Neuronal stem cell (in vitro differentiated cells): ENCODE data around the gene TOM1L2.

Experiments
- DNase-seq: peaks from one replicate; pipeline ENCODE4 v3.0.0-alpha.2; 2013; ENCODE audit warnings: low spot score
- H2AFZ ChIP-seq: one replicate; pipeline ENCODE4 v1.6.1; 2013; ENCODE audit warnings: mild to moderate bottlenecking, low read length, inconsistent platforms
- H2AK5ac ChIP-seq: 2 replicates; pipeline ENCODE4 v1.6.1; 2013; ENCODE audit warnings: low read depth, mild to moderate bottlenecking, inconsistent platforms, low read length, moderate library complexity, mixed read lengths
- H2BK120ac ChIP-seq: 2 replicates; pipeline ENCODE4 v1.6.1; 2013; ENCODE audit warnings: low read depth, mild to moderate bottlenecking, inconsistent platforms, low read length, moderate library complexity, mixed read lengths
- H2BK12ac ChIP-seq: one replicate; pipeline ENCODE4 v1.6.1; 2013; ENCODE audit warnings: low read length, inconsistent platforms
- H2BK15ac ChIP-seq: 2 replicates; pipeline ENCODE4 v1.6.1; 2013; ENCODE audit warnings: mild to moderate bottlenecking, low read length, inconsistent platforms, mixed read lengths
- H2BK5ac ChIP-seq: one replicate; pipeline ENCODE4 v1.6.1; 2013; ENCODE audit warnings: inconsistent platforms, mild to moderate bottlenecking, low read length, moderate library complexity
- H3K14ac ChIP-seq: one replicate; pipeline ENCODE4 v1.6.1; 2013; ENCODE audit warnings: low read length, inconsistent platforms
- H3K18ac ChIP-seq: 2 replicates; pipeline ENCODE4 v1.6.1; 2013; ENCODE audit warnings: low read length, inconsistent platforms
- H3K23ac ChIP-seq: 2 replicates; pipeline ENCODE4 v1.6.1; 2013; ENCODE audit warnings: low read depth, mild to moderate bottlenecking, mixed read lengths, low read length, inconsistent platforms; ENCODE audit not compliant: poor library complexity
- H3K27ac ChIP-seq: replicated peaks from 3 replicates; pipeline ENCODE4 v1.5.1; 2013; ENCODE audit warnings: low read length, inconsistent platforms
- H3K27me3 ChIP-seq, 3 experiments: 2 replicates each; pipeline ENCODE4 v1.6.1; 2013; ENCODE audit warnings: low read length in 3 of 3, mild to moderate bottlenecking in 2 of 3, inconsistent platforms in 1 of 3, low read depth in 1 of 3, mixed read lengths in 1 of 3, moderate library complexity in 1 of 3; ENCODE audit not compliant: control insufficient read depth in 3 of 3, insufficient read depth in 3 of 3
- H3K36me3 ChIP-seq, 2 donors: replicated peaks in 1 of 2; 2 replicates each; pipeline ENCODE4 v1.6.1; 2013; ENCODE audit warnings: low read length in 2 of 2; ENCODE audit not compliant: control insufficient read depth in 2 of 2, insufficient read depth in 2 of 2
- H3K4ac ChIP-seq: 2 replicates; pipeline ENCODE4 v1.6.1; 2013; ENCODE audit warnings: inconsistent platforms, mild to moderate bottlenecking, low read length, moderate library complexity
- H3K4me1 ChIP-seq, 2 donors: 1 replicate in 1 of 2; 2 replicates in 1 of 2; pipeline ENCODE4 v1.6.1; 2013; ENCODE audit warnings: low read length in 2 of 2, low read depth in 1 of 2; ENCODE audit not compliant: control insufficient read depth in 2 of 2, insufficient read depth in 1 of 2
- H3K4me2 ChIP-seq: one replicate; pipeline ENCODE4 v1.6.1; 2013; ENCODE audit warnings: mild to moderate bottlenecking, low read length, inconsistent platforms; ENCODE audit not compliant: insufficient read depth, poor library complexity, severe bottlenecking
- H3K4me3 ChIP-seq, 2 donors: 2 replicates each; pipeline ENCODE4 v1.5.1; 2013; ENCODE audit warnings: low read length in 2 of 2, mild to moderate bottlenecking in 2 of 2, inconsistent platforms in 1 of 2, moderate library complexity in 1 of 2
- H3K79me1 ChIP-seq: one replicate; pipeline ENCODE4 v1.6.1; 2013; ENCODE audit warnings: low read depth, mild to moderate bottlenecking, inconsistent platforms, low read length, moderate library complexity
- H3K9ac ChIP-seq: one replicate; pipeline ENCODE4 v1.6.1; 2013; ENCODE audit warnings: mild to moderate bottlenecking, low read depth, low read length, inconsistent platforms; ENCODE audit not compliant: poor library complexity
- H3K9me3 ChIP-seq, 2 donors: replicated peaks in 1 of 2; 2 replicates each; pipeline versions ENCODE3 to v1.6.1; 2013; ENCODE audit warnings: low read length in 2 of 2, mild to moderate bottlenecking in 2 of 2, inconsistent platforms in 1 of 2, low read depth in 1 of 2, mixed read lengths in 1 of 2, moderate library complexity in 1 of 2; ENCODE audit not compliant: control insufficient read depth in 2 of 2, insufficient read depth in 1 of 2
- H4K8ac ChIP-seq: one replicate; pipeline ENCODE4 v1.6.1; 2013; ENCODE audit warnings: low read depth, mild to moderate bottlenecking, inconsistent platforms, low read length, moderate library complexity
- H4K91ac ChIP-seq: one replicate; pipeline ENCODE4 v1.6.1; 2013; ENCODE audit warnings: low read length, low read depth, mild to moderate bottlenecking, inconsistent platforms; ENCODE audit not compliant: poor library complexity
- WGBS, 2 donors: extraction: QIAGEN DNeasy Blood & Tissue Kit; methylation state at CpG; one replicate each; pipeline ENCODE4 v1.1.7; 2013; ENCODE audit warnings: missing lambda C conversion rate in 2 of 2, mixed read lengths in 1 of 2; ENCODE audit not compliant: insufficient read length in 2 of 2, insufficient replicate concordance in 1 of 2; ENCODE audit errors: extremely low coverage in 2 of 2; 5-methylcytosine and 5-hydroxymethylcytosine counted together

Gene TOM1L2

GRCh38 chr17:17823433-17824118 is 148.6 kb downstream of the TOM1L2 start:
- DNase-seq, result peak; percentile 89
- H3K4ac ChIP-seq, result peak overlapping the region; percentile 54
- peaks cover 35 to 57% of the 10 kb centered on the region in 2 donors for H3K4me1 ChIP-seq
- peak overlapping the region; percentile 53 for H2BK12ac ChIP-seq
- H2BK5ac ChIP-seq, result peak overlapping the region; percentile 93
- no CpG with 5 or more reads among the region's 69 CpGs for WGBS, 2 donors
- H3K4me2 ChIP-seq, result peak overlapping the region; percentile 89
- H3K27me3 ChIP-seq, result no peaks in the 10 kb centered on the region
- peak overlapping the region; percentile 87 for H2AK5ac ChIP-seq
- peak overlapping the region; percentile 75 for H2BK120ac ChIP-seq
- peak overlapping the region; percentile 76 for H2BK15ac ChIP-seq
- H3K36me3 ChIP-seq, result peaks cover 18 to 23% of the 10 kb centered on the region in 2 donors
- peak overlapping the region; percentile 43 for H3K14ac ChIP-seq
- peak overlapping the region; percentile 95 for H3K18ac ChIP-seq
- peak overlapping the region; percentile 60 for H4K91ac ChIP-seq
- H2AFZ ChIP-seq, result peak overlapping the region; percentile 78
- peaks cover 34% of the 10 kb centered on the region for H3K79me1 ChIP-seq
- H4K8ac ChIP-seq, result no peak overlapping the region
- H3K23ac ChIP-seq, result peak overlapping the region; percentile 11
- peak overlapping the region; percentile 44 for H3K9ac ChIP-seq
- H3K4me3 ChIP-seq, result peak overlapping the region; percentile 54 to 75
- peak overlapping the region; percentile 68 for H3K27ac ChIP-seq
- H3K9me3 ChIP-seq, result no peaks in the 10 kb centered on the region

GRCh38 chr17:17822616-17823015 is 149.6 kb downstream of the TOM1L2 start:
- Histone ChIP-seq H3K14ac (no peak overlapping the region), H2BK5ac (peak overlapping the region; percentile 93), H3K36me3 (peaks cover 25 to 31% of the 10 kb centered on the region in 2 donors), H4K8ac (no peak overlapping the region), H3K27me3 (no peaks in the 10 kb centered on the region), H2BK15ac (peak overlapping the region; percentile 23), H2AFZ (no peak overlapping the region), H3K9ac (no peak overlapping the region), H3K18ac (peak overlapping the region; percentile 93), H3K4ac (no peak overlapping the region), H3K23ac (no peak overlapping the region), H3K27ac (no peak overlapping the region), H3K79me1 (peaks cover 30% of the 10 kb centered on the region), H2AK5ac (peak overlapping the region; percentile 31), H3K4me3 (peak overlapping the region in 1 of 2 donors; percentile 54), H2BK12ac (peak overlapping the region; percentile 12), H2BK120ac (peak overlapping the region; percentile 0), H3K4me2 (peak overlapping the region; percentile 89), H3K9me3 (no peaks in the 10 kb centered on the region), H3K4me1 (peaks cover 40 to 59% of the 10 kb centered on the region in 2 donors), H4K91ac (no peak overlapping the region)
- DNase-seq, result no peak
- WGBS, 2 donors, result no CpG with 5 or more reads among the region's 3 CpGs

DNA sequence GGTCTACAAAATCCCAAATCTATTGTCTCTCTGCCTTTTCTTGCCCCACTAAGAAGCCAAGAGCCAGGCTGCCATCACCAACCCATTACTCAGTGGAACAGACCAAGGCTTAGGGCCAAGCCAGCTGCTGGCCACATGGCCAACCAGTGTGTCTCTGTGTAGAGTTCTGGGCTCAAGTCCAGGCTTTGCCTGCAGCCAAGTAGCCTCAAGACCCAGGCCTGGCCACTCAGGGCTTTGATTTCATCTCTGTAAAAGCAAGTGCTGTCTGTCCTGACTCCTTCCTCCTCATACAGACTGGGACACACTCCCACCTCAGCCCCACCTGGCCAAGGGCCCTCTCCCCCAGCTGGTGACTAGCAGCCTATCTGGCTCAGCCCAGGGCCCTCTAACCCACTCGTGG is 150.0 kb downstream of the TOM1L2 start:
- Histone ChIP-seq H4K91ac (no peak overlapping the region), H3K27me3 (no peaks in the 10 kb centered on the region), H3K4me1 (peaks cover 40 to 61% of the 10 kb centered on the region in 2 donors), H3K9me3 (no peaks in the 10 kb centered on the region), H2AFZ (no peak overlapping the region), H3K4me2 (no peak overlapping the region), H3K4ac (no peak overlapping the region), H3K4me3 (no peak overlapping the region), H2BK12ac (no peak overlapping the region), H3K18ac (peak overlapping the region; percentile 0), H2BK15ac (no peak overlapping the region), H4K8ac (no peak overlapping the region), H3K79me1 (peaks cover 27% of the 10 kb centered on the region), H3K14ac (no peak overlapping the region), H2AK5ac (peak overlapping the region; percentile 31), H2BK120ac (peak overlapping the region; percentile 0), H3K23ac (no peak overlapping the region), H2BK5ac (peak overlapping the region; percentile 93), H3K27ac (no peak overlapping the region), H3K36me3 (peaks cover 30 to 34% of the 10 kb centered on the region in 2 donors), H3K9ac (no peak overlapping the region)
- no peak for DNase-seq
- WGBS, 2 donors, result no CpG with 5 or more reads among the region's 1 CpG

- no peak overlapping the region for H2BK5ac ChIP-seq
- peak overlapping the region; percentile 2 for H2AK5ac ChIP-seq
- peaks cover 23% of the 10 kb centered on the region for H3K79me1 ChIP-seq
- H3K14ac ChIP-seq, result no peak overlapping the region
- no peak overlapping the region for H4K8ac ChIP-seq
- no peak overlapping the region for H3K9ac ChIP-seq
- H2BK120ac ChIP-seq, result no peak overlapping the region
- H3K4me2 ChIP-seq, result no peak overlapping the region
- no CpG with 5 or more reads among the region's 7 CpGs for WGBS, 2 donors
- H3K4ac ChIP-seq, result no peak overlapping the region
- no peak overlapping the region for H3K4me3 ChIP-seq
- no peak overlapping the region for H2BK15ac ChIP-seq
- peaks cover 37 to 51% of the 10 kb centered on the region in 2 donors for H3K4me1 ChIP-seq
- H3K27me3 ChIP-seq, result no peaks in the 10 kb centered on the region
- no peak overlapping the region for H2BK12ac ChIP-seq
- no peak overlapping the region for H2AFZ ChIP-seq
- no peaks in the 10 kb centered on the region for H3K9me3 ChIP-seq
- H3K18ac ChIP-seq, result peak overlapping the region; percentile 54
- DNase-seq, result no peak
- peaks cover 41 to 44% of the 10 kb centered on the region in 2 donors for H3K36me3 ChIP-seq
- no peak overlapping the region for H4K91ac ChIP-seq
- H3K23ac ChIP-seq, result no peak overlapping the region
- no peak overlapping the region for H3K27ac ChIP-seq
Observed at GRCh38 chr17:17820463-17821158, 151.6 kb downstream of the TOM1L2 start.
